HT-29 (cell line): ENCODE data around the gene DENND1A. TPM values are rescaled to one million over a fixed set of nuclear protein-coding genes. Genes with fewer than 3 reads are reported as not detected.

Experiments used
- DNase-seq: peaks from one replicate; pipeline ENCODE4 v3.0.0-alpha.2; 2015; ENCODE audit warnings: low spot score
- total RNA-seq: library from RNA; depleted of rRNA; stranded (reverse); fragments of >200 nt; shearing (Covaris generic); gene quantifications from 2 replicates; pipeline ENCODE4 v1.2.3, GENCODE V29; 2014

DENND1A gene
- total RNA-seq, 1 experiment from 2014 or later = 17.9 TPM

DNA sequence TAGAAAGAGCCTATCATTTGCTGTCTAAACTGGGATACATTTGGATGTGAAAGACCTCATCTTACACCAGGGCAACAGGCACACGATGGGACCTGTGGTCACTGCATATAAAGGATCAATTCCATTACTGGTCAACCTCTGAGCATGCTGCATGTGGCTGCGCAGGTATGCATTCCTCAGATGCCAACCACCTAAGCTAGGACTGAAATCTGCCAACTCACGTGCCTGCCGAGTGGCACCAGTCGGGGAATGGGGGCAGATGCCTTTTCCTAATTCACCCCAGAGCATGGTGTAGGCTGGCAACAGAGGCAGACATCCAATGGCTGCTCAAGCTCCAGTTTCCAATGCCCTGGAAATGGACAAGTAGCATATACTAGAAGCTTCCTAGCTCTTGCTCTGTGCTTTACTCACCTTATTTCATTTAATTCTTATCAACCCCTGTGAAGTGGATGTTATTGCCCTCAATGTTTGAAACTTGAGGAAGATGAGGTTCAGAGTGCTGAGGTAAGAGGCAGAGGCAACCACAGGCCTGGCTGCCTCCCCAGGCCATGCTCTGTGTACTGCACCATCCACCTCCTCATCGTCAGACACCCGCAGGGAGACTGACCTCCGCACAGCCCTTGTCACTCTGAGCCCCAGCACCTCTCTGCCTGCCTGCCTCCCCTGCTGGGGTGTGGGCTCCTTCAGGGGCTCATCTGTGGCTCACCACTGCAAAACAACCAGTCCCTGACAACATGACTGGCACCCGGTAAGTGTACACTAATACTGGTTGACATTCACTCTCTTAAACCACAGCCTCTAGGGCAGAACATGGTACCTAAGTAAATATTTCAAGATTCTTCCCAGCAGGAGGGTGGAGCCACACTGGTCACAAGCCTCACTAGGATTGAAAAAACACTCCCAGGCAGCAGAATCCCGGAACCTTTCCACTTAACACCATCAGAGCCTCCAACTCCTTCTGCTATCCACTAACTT, 345.4 kb downstream of the DENND1A start:
- no peak for DNase-seq

DNA sequence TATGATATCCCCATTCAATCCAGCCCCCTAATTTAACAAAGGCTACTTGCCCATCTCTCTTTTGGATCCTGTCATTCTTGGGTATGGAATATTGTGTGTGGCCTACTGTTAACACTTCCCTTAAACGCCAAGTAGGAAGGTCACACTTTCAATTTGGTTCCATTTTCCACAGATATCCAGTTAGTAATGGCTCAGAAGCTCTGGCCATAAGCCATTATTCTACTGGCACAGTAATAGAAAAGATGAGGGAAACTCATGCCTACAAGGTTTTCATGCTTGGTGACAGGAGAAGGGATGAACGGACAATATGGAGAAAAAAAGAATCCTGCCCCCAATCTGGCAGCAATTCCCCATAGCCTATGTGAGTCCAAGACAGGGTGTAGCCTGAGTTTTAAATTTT, 346.3 kb downstream of the DENND1A start:
- no peak for DNase-seq

GRCh38 chr9:123571240-123571639, 358.7 kb downstream of the DENND1A start:
- no peak for DNase-seq

DNA sequence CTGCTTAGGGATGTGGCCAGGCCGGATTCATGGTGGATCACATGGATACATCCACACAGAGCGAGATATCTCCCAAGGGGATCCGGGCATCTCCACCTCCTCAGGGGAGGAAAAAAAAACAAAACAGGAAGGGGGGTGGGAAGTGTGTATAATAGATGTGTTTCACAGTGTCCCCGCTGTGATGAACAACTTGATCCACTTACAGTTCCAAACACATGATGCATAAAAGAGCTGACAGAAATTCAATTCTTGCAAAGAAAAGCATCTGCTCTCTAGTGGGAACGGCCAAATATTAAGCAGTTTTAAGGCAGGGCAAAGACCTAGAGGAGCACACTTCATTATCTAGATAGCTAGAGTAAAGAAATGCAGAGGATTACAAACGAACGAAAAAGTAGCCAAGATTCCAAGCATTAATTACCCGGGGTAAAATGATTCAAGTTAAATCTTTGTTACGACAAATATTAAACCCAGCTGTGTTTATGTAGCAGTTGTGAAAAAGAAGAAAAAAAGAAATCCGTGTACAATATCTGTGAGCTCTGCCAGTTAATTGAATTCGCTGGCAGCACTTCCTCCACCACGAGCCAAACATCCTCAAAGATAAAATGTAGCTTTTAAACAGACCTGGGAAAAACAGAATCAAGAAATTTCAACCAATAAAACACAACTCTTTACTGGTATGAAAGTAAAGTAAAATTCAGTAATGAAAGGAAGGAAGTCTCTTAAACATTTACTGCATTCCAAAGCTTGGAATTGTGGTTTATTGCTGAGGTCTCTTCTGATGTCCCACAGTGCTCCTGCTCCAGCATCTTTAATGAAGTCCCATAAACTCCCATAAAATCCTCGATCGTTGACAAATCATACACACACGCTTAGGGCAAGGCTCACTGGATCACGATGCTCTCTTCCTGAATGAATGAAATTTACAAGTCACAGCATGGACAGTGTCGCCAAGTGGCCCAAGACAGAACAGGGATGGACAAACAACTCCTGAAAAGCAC, 360.9 kb downstream of the DENND1A start:
- no peak for DNase-seq

DNA sequence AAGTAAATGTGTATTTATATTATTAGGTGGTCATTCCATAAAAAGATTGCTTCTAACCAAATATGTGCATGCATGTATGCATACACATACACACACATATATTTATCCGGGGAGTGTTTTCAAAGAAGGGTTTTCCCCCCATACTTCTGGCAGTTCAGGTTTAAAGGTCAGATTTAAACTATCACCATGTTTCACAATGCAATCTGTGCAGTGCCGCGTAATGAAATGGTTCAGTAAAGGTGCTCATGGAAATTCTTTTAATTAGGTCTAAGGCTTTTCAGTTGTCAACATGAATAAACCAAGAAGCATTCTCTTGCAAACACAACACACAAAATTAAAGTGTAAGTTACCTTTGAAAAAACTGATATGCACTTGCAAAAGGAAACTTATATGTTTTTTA, 362.9 kb downstream of the DENND1A start:
- DNase-seq = no peak

DNA sequence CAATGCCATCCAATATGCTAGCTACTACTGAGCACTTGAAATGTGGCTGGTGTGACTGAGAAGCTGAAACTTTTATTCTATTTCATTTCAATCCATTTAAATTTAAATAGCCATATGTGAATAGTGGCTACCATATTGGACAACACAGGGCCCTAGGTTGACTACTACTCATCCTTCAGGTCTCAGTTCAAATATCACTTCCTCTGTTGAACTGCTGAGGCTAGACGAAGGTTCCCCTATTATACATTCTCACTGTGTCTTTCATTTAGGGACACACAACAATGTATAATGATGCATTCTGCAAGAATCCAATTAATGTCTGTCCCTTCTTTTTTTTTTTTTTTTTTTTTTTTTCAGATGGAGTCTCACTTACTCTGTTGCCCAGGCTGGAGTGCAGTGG, 365.3 kb downstream of the DENND1A start:
- DNase-seq = no peak

DNA sequence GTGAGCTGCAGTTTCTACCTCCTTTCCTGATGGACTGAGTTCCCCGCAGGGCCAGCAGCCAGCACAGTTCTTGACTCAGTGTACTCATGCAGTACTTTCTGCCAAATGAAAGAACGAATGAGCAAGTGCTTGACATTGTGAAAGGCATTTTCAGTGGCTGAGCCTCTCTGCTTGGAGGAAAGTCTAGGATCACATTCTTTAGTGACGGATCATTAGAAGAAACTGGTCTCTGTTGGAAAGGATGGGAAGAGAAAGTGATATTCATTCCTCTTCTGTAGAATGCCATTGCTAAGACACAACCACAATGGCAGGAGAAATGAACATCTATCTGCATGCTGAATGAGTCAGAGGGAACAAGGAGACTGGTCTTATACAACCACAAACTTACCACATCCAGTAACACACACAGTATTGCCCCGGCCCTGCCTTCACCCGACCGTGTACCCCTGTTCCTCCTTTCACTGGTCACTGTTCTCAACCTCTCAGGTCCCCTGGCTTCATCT, 367.0 kb downstream of the DENND1A start:
- DNase-seq = no peak

DNA sequence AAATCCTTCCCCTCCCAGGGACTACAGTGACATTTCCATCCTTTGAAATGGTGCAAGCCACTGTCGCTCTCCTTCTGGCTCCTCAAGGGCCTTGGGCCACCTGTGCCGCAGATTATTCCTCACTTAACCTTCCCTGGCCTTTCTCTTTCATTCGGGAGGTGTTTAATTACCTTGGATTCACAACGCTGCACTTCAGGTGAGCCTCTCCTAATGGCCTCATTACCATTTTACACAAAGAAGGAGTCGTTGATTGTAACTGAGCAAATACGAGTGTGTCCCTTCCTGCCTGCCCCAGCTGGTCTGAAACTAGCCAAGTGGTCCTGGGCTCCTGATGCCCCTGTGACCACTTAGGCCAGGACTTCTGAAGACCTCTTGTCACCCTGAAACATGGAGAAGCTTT, 368.9 kb downstream of the DENND1A start:
- no peak for DNase-seq

GRCh38 chr9:123556464-123557435, 373.2 kb downstream of the DENND1A start:
- DNase-seq = no peak

GRCh38 chr9:123555646-123556045, 374.3 kb downstream of the DENND1A start:
- no peak for DNase-seq

DNA sequence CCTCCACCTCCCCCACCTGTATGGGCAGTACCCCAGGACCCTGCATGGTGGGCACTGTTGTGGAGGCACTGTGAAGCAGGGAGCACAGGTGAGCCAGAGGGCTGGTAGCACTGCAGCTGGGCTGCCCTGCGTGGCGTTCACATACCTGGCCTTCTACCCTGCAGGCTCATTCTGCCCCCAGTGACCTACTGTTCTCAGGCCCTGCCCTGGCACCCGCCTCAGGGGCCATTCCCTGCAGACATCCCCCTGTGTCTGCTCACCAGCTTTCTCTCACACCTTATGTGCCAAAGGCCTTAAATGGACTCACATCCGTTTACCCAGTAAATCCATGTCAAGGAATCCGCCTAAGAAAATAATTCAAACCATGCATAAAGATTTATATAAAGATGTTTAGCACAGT, 377.4 kb downstream of the DENND1A start:
- no peak for DNase-seq

DNA sequence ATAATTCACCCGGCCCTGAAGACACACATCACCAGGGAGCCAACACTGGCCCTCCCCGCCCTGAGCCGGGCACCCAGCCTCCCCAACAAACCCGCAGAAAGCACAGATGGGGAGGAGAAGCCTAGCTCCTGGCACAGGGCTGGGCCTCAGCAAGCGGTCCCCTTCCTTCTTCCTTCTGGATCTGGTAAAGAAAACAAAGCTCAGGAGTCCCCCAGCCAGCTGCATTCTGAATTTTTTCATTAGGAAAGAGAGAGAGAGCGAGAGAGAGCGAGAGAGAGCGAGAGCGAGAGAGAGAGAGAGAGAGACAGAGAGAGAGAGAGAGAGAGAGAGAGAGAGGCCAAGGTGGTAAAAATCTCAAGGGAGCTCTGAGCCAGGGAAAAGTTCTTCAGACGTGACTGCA, 378.2 kb downstream of the DENND1A start:
- DNase-seq = no peak

DNA sequence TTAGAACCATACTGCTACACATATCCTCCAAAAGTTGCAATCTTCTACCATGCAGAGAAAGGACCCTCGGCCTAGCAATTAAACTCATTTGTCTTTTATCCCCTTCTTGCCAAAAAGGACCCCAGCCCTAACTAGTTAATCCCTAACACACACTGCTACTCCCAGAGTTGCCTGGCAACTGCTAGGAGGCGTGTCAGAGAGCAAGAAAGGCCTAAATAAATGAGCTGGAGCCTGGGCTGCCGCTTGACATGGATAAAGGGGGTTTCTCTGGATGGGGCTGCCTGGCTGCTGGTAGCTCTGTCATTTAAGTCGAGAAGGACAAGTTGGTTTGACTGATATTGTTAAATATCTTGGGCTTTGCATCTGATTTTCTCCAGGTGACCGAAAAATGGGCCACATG, 379.1 kb downstream of the DENND1A start:
- DNase-seq = no peak

DNA sequence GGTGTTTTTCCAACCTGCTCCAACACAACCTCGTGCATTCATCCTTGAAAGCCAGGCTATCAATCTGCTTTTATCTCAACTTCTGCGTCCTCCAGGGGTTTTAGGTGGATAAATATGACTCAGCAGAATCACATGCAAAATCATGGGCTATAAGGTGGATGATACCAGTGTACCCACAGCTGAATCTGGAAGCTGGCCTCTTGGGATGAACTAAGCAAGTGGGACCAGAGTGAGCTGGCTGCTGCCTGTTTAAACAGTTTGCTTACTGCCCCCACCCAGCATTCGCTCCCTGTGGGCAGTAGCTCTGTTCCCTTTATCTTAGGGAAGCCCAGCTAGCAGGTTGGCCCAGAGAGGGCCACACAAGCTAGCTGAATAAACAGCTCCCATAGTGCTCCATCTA, 379.9 kb downstream of the DENND1A start:
- no peak for DNase-seq

GRCh38 chr9:123548741-123549545, 381.0 kb downstream of the DENND1A start:
- DNase-seq = no peak

DNA sequence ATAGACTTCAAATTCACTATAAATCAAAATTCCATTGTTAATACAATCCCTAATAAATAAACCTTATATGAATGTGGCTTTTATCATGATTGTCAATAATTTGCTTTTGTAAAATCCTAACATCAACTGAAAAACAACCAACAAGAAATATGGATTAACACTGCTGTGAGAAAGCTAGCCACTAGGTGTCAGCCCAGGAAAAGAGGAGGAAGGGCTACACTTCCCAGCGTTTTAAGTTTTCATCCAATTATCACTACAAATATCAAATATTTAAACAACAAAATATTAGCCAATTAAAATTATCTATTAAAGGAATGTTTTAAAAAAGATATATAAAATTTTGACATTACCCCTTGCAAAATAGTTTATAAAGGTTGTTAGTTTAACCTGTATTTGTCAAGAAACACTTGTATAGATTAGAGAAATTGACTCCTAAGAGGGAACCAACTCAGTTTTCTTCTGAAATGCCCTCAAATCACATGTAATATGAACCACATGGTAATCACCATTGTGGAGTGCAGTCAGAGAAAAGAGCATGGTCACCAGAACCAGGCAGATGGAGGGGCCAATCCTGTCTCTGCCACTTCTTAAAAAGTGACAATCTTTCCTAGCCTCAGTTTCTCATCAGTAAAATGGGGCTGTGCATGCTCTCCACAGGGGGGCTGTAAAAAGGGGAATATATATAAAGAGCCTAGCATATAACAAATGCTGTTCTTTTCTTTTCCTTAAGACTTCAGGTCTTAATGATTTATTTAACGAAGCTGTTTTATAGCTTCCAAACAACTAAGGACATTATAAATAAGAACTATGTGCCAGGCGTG, 385.7 kb downstream of the DENND1A start:
- peak; percentile 57 for DNase-seq

DNA sequence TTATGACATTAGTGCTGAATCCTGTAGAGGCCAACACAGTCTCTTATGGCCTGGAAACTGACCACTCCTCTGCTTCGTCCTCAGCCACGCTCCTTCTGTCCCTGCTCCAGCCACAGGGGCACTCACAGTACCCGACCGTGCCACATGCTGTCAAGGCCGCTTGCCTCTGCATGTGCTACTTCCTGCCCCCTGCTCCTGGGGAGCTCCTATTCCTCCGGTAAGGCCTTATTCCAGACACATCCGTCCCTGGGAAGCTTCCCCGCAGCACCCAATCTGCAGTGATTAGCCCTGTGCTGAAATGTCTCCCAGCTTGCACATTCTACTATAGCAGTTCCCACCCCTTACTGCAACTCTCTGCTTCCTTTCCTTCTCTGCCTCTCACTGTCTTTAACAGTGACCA, 386.4 kb downstream of the DENND1A start:
- no peak for DNase-seq

DNA sequence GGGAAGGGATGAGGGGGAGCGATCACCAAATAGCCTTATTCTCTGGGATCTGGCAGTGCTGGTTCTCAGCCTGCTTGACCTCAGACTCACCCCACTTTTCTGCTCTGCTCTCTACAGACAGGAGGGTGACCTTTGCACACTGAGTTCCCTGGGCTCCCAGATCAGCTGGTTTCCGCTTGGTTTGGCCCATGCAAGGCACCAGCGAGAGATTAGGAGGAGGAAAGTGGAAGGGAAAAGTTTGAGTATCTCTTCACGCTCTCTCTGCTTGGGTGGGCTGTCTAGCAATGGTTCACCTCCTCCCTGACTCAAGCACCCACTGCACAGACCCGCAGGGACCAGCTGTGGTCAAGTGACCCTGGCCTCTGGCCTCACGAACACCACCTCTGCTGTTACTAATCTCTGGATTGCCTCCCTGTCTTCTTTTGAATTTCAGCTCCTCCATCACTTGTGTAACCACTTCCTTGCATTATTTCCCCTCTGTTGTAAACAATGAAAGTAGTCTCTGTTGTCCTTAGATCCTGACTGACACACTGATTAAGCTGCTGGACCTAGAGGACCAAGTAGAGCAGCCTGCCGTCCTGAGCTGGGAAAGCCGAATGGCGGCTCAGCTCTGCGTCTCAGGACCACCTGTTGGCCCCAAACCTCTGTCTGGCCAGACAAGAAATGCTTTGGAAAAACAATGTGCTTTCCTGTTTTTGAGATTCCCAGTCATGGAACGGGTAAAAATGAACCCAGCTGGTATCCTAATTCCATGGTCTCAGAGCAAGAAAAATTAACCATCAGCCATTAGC, 387.3 kb downstream of the DENND1A start:
- no peak for DNase-seq
